Measurements from ENCODE around the gene SNTG2.
"Not testable (repeated sequence)": the region's sequence is repeated elsewhere in the genome, so short reads cannot be mapped to it uniquely, and the experiment has no call there.

The SNTG2 gene

DNA sequence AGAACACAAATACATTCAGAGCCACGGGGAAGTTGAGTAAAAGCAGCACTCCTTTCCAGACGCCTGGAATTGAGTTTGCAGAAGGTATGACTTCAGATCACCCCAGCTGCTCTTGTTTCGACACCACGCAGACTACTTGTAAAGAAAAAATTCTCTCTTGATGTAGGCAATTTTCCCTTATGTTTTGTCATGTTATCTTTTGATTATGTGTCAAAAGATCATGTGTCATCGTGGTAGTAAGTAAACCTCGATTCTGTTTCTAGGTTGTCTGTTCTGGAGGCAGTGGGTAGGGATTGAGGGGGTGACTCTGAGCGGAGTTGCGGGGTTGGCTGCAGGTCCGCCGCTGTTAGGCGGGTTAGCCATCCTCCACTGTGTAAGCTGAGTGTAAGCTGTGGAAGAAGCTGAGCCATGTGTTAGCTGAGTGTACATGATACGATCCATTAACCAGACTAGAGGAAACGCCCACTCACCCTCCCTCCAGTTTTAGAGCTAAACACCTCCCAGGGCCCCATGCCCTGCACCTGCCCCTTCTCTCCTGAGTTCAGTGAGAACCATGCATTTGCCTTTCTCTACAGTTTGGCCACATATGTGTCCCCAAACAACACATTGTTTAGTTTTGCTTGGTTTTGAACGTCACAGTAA lies 181.8 kb downstream of the SNTG2 start:
- no peaks in the 10 kb centered on the region for H3K9me3 ChIP-seq (ENCODE audit: control insufficient read depth, low read length)
- no peak overlapping the region for H3K9ac ChIP-seq (ENCODE audit: low read length)
- no peaks in the 10 kb centered on the region for H3K36me3 ChIP-seq (ENCODE audit: control insufficient read depth, insufficient read depth, low read length)
- no peak overlapping the region for H3K4me3 ChIP-seq (ENCODE audit: low read length)
- H3K27me3 ChIP-seq (ENCODE audit: control insufficient read depth, insufficient read depth, low read length) = no peaks in the 10 kb centered on the region
- no peaks in the 10 kb centered on the region for H3K4me1 ChIP-seq (ENCODE audit: control insufficient read depth, insufficient read depth, low read length)

- H3K9ac ChIP-seq (ENCODE audit: low read length); H3K4me3 ChIP-seq (ENCODE audit: low read length); H3K4me1 ChIP-seq (ENCODE audit: control insufficient read depth, insufficient read depth, low read length); H3K36me3 ChIP-seq (ENCODE audit: control insufficient read depth, insufficient read depth, low read length); H3K9me3 ChIP-seq (ENCODE audit: control insufficient read depth, low read length); H3K27me3 ChIP-seq (ENCODE audit: control insufficient read depth, insufficient read depth, low read length): not testable (repeated sequence)
Observed at GRCh38 chr2:1133896-1134295, 183.2 kb downstream of the SNTG2 start.

- Histone ChIP-seq H3K4me1 (ENCODE audit: control insufficient read depth, insufficient read depth, low read length) (no peaks in the 10 kb centered on the region), H3K9me3 (ENCODE audit: control insufficient read depth, low read length) (no peaks in the 10 kb centered on the region), H3K27me3 (ENCODE audit: control insufficient read depth, insufficient read depth, low read length) (no peaks in the 10 kb centered on the region), H3K36me3 (ENCODE audit: control insufficient read depth, insufficient read depth, low read length) (no peaks in the 10 kb centered on the region), H3K4me3 (ENCODE audit: low read length) (no peak overlapping the region), H3K9ac (ENCODE audit: low read length) (no peak overlapping the region)
Observed at GRCh38 chr2:1134629-1135028, 184.0 kb downstream of the SNTG2 start.

DNA sequence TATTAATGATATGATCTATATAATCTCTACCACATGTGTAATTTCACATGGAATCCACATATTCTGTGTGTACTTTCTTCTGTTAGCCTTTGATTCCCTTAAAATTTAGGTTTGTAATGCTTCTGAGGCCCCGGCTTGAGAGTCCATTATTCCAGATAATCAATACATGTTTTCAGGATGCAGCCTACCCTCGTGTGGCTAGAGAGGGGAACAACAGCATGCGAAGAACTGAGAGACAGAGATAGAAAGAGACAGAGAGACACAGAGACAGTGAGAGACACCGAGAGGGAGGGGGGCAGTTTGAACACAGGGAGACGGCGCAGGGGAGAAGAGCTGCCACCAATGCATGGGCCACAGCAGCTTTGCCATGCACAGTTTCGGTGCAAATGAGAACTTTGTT lies 185.4 kb downstream of the SNTG2 start:
- no peaks in the 10 kb centered on the region for H3K4me1 ChIP-seq (ENCODE audit: control insufficient read depth, insufficient read depth, low read length)
- no peaks in the 10 kb centered on the region for H3K9me3 ChIP-seq (ENCODE audit: control insufficient read depth, low read length)
- H3K36me3 ChIP-seq (ENCODE audit: control insufficient read depth, insufficient read depth, low read length) = no peaks in the 10 kb centered on the region

DNA sequence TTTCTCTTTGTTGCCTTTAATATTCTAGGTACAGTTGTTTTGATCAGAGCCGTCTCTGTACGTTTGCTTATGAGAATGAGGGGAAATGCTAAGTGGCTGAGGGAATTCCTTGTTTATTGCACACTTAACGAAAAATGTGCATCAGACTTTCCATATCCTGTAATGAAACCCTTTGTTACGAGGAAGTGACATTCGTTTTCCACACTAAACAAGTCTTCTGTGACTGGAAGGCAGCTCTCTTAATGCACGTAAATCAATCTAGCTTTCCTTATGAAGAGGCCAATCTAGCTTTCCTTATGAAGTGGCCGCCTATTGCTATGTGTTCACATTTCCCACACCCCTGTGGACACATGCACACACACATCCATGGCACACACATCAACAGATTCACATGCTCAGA lies 186.2 kb downstream of the SNTG2 start:
- Histone ChIP-seq H3K4me3 (ENCODE audit: low read length) (no peak overlapping the region), H3K9ac (ENCODE audit: low read length) (no peak overlapping the region), H3K9me3 (ENCODE audit: control insufficient read depth, low read length) (no peaks in the 10 kb centered on the region), H3K27me3 (ENCODE audit: control insufficient read depth, insufficient read depth, low read length) (no peaks in the 10 kb centered on the region), H3K4me1 (ENCODE audit: control insufficient read depth, insufficient read depth, low read length) (no peaks in the 10 kb centered on the region), H3K36me3 (ENCODE audit: control insufficient read depth, insufficient read depth, low read length) (no peaks in the 10 kb centered on the region)

More for the DNA sequence above, 185.4 kb downstream of the SNTG2 start:
- Histone ChIP-seq H3K9ac (ENCODE audit: low read length) (no peak overlapping the region), H3K27me3 (ENCODE audit: control insufficient read depth, insufficient read depth, low read length) (no peaks in the 10 kb centered on the region), H3K4me3 (ENCODE audit: low read length) (no peak overlapping the region)

- Histone ChIP-seq H3K4me3 (ENCODE audit: low read length) (no peak overlapping the region), H3K9ac (ENCODE audit: low read length) (no peak overlapping the region), H3K9me3 (ENCODE audit: control insufficient read depth, low read length) (no peaks in the 10 kb centered on the region), H3K4me1 (ENCODE audit: control insufficient read depth, insufficient read depth, low read length) (no peaks in the 10 kb centered on the region), H3K36me3 (ENCODE audit: control insufficient read depth, insufficient read depth, low read length) (no peaks in the 10 kb centered on the region), H3K27me3 (ENCODE audit: control insufficient read depth, insufficient read depth, low read length) (no peaks in the 10 kb centered on the region)
Observed at GRCh38 chr2:1137264-1137663, 186.6 kb downstream of the SNTG2 start.

- Histone ChIP-seq H3K27me3 (ENCODE audit: control insufficient read depth, insufficient read depth, low read length) (no peaks in the 10 kb centered on the region), H3K9ac (ENCODE audit: low read length) (no peak overlapping the region), H3K4me3 (ENCODE audit: low read length) (no peak overlapping the region), H3K36me3 (ENCODE audit: control insufficient read depth, insufficient read depth, low read length) (no peaks in the 10 kb centered on the region), H3K4me1 (ENCODE audit: control insufficient read depth, insufficient read depth, low read length) (no peaks in the 10 kb centered on the region), H3K9me3 (ENCODE audit: control insufficient read depth, low read length) (no peaks in the 10 kb centered on the region)
Observed at GRCh38 chr2:1137913-1138391, 187.3 kb downstream of the SNTG2 start.

- no peaks in the 10 kb centered on the region for H3K27me3 ChIP-seq (ENCODE audit: control insufficient read depth, insufficient read depth, low read length)
- H3K4me1 ChIP-seq (ENCODE audit: control insufficient read depth, insufficient read depth, low read length) = no peaks in the 10 kb centered on the region
- no peak overlapping the region for H3K9ac ChIP-seq (ENCODE audit: low read length)
- no peaks in the 10 kb centered on the region for H3K9me3 ChIP-seq (ENCODE audit: control insufficient read depth, low read length)
- no peak overlapping the region for H3K4me3 ChIP-seq (ENCODE audit: low read length)
- no peaks in the 10 kb centered on the region for H3K36me3 ChIP-seq (ENCODE audit: control insufficient read depth, insufficient read depth, low read length)
Observed at GRCh38 chr2:1140389-1141003, 189.8 kb downstream of the SNTG2 start.

DNA sequence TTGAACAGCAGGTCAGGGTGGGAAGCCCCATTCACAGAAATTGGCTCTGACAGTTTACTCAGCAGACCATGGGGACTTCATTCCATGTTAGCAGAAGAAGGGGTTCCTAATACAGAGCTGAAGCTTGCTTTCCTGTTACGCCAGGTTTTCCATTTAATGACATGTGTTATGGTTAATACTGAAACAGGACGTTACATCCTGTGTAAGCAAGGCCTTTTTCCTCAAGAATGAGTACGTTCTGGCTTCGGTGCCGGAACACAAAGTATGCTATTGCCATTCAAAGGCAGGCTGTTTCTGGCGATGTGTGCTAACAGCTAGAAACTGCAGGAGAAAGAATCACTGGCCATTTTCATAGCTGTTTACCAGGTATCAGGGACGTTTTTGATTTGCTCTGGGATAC lies 190.4 kb downstream of the SNTG2 start:
- H3K9ac ChIP-seq (ENCODE audit: low read length) = no peak overlapping the region
- H3K4me1 ChIP-seq (ENCODE audit: control insufficient read depth, insufficient read depth, low read length) = no peaks in the 10 kb centered on the region
- H3K36me3 ChIP-seq (ENCODE audit: control insufficient read depth, insufficient read depth, low read length) = no peaks in the 10 kb centered on the region
- H3K9me3 ChIP-seq (ENCODE audit: control insufficient read depth, low read length) = no peaks in the 10 kb centered on the region
- H3K4me3 ChIP-seq (ENCODE audit: low read length) = no peak overlapping the region
- H3K27me3 ChIP-seq (ENCODE audit: control insufficient read depth, insufficient read depth, low read length) = no peaks in the 10 kb centered on the region

DNA sequence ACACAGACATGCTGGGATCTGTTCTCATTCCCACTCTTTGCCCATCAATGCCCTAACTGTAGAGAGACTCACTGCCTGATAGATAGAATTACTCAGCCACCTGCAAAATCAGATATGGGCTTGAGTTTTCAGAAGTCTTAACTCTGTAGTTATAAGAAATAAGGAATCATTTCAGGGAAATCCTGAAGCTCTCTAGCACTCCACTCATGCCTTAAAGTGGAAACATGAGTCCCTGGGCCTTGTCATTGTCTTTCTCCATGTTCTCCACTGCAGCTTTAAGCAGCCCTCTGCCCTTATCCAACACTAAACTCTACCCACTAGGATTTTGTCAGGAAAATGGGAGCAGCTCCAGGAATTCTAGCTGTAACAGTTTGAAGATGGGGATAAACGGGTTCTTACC lies 192.5 kb downstream of the SNTG2 start:
- no peak overlapping the region for H3K4me3 ChIP-seq (ENCODE audit: low read length)
- H3K36me3 ChIP-seq (ENCODE audit: control insufficient read depth, insufficient read depth, low read length) = no peaks in the 10 kb centered on the region
- H3K27me3 ChIP-seq (ENCODE audit: control insufficient read depth, insufficient read depth, low read length) = no peaks in the 10 kb centered on the region
- H3K9ac ChIP-seq (ENCODE audit: low read length) = no peak overlapping the region
- no peaks in the 10 kb centered on the region for H3K9me3 ChIP-seq (ENCODE audit: control insufficient read depth, low read length)
- H3K4me1 ChIP-seq (ENCODE audit: control insufficient read depth, insufficient read depth, low read length) = no peaks in the 10 kb centered on the region

- no peak overlapping the region for H3K4me3 ChIP-seq (ENCODE audit: low read length)
- H3K4me1 ChIP-seq (ENCODE audit: control insufficient read depth, insufficient read depth, low read length) = no peaks in the 10 kb centered on the region
- no peaks in the 10 kb centered on the region for H3K27me3 ChIP-seq (ENCODE audit: control insufficient read depth, insufficient read depth, low read length)
- no peak overlapping the region for H3K9ac ChIP-seq (ENCODE audit: low read length)
- H3K36me3 ChIP-seq (ENCODE audit: control insufficient read depth, insufficient read depth, low read length) = no peaks in the 10 kb centered on the region
- H3K9me3 ChIP-seq (ENCODE audit: control insufficient read depth, low read length) = no peaks in the 10 kb centered on the region
Observed at GRCh38 chr2:1147873-1148612, 197.4 kb downstream of the SNTG2 start.

GRCh38 chr2:1150724-1151511 lies 200.3 kb downstream of the SNTG2 start:
- H3K4me3 ChIP-seq (ENCODE audit: low read length) = no peak overlapping the region
- no peaks in the 10 kb centered on the region for H3K36me3 ChIP-seq (ENCODE audit: control insufficient read depth, insufficient read depth, low read length)
- no peaks in the 10 kb centered on the region for H3K27me3 ChIP-seq (ENCODE audit: control insufficient read depth, insufficient read depth, low read length)
- no peak overlapping the region for H3K9ac ChIP-seq (ENCODE audit: low read length)
- no peaks in the 10 kb centered on the region for H3K9me3 ChIP-seq (ENCODE audit: control insufficient read depth, low read length)
- no peaks in the 10 kb centered on the region for H3K4me1 ChIP-seq (ENCODE audit: control insufficient read depth, insufficient read depth, low read length)

Measured in mucosa of stomach (tissue), 1 donor.